ENCODE results near the gene MUC4.

DNA sequence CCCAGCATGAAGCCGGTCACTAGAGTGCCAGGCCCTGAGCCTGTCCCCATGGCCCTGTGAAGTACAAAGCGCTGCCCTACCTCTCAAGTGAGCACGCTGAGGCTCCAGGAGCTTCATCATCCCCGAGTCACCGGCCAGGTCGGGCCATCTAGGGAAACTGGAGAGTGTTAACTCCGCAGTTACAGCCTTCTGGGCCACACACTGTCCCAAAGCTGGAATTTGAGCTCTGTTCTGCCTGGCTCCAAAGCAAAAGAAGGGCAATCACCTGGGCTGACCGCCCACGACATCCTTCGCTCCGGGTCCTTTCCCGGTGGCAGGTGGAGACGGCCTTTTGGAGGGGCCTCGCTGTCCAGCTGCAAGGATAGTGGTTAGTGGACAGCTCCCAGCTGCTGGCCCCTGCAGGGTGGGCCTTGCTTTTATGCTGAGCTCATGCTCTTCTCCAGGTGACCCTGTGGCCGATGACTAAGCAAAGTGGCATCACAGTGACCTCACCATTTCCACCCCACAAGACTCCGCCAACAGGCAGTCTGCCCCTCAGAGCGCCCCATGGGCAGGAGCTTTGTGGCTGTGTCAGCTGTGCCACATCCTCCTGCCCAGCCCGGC lies 3.5 kb upstream of the MUC4 start:
- TF ChIP-seq, protein P1, sequence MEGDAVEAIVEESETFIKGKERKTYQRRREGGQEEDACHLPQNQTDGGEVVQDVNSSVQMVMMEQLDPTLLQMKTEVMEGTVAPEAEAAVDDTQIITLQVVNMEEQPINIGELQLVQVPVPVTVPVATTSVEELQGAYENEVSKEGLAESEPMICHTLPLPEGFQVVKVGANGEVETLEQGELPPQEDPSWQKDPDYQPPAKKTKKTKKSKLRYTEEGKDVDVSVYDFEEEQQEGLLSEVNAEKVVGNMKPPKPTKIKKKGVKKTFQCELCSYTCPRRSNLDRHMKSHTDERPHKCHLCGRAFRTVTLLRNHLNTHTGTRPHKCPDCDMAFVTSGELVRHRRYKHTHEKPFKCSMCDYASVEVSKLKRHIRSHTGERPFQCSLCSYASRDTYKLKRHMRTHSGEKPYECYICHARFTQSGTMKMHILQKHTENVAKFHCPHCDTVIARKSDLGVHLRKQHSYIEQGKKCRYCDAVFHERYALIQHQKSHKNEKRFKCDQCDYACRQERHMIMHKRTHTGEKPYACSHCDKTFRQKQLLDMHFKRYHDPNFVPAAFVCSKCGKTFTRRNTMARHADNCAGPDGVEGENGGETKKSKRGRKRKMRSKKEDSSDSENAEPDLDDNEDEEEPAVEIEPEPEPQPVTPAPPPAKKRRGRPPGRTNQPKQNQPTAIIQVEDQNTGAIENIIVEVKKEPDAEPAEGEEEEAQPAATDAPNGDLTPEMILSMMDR (IDR thresholded peaks at IDR 0.05) = no peak
- TF ChIP-seq CHD2 (IDR thresholded peaks at IDR 0.05; ENCODE audit: low read length, partially characterized antibody) = no peak
- TF ChIP-seq SIN3A (IDR thresholded peaks at IDR 0.05; ENCODE audit: borderline replicate concordance, low read depth, low read length) = no peak
- TF ChIP-seq MXI1 (IDR thresholded peaks at IDR 0.05; ENCODE audit: low read depth, low read length) = no peak
- TF ChIP-seq, protein P2, sequence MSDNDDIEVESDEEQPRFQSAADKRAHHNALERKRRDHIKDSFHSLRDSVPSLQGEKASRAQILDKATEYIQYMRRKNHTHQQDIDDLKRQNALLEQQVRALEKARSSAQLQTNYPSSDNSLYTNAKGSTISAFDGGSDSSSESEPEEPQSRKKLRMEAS (IDR thresholded peaks at IDR 0.05; ENCODE audit: low read depth) = no peak
- no peak for TF ChIP-seq POLR2AphosphoS5 (IDR thresholded peaks at IDR 0.05; ENCODE audit: low read depth, low read length)
- no peak for TF ChIP-seq JUND (IDR thresholded peaks at IDR 0.05)
- no peak for TF ChIP-seq RAD21 (IDR thresholded peaks at IDR 0.05; ENCODE audit: low read length)
- no peak for TF ChIP-seq TAF1 (IDR thresholded peaks at IDR 0.05; ENCODE audit: borderline replicate concordance, low read depth, low read length)
- TF ChIP-seq, protein P3, sequence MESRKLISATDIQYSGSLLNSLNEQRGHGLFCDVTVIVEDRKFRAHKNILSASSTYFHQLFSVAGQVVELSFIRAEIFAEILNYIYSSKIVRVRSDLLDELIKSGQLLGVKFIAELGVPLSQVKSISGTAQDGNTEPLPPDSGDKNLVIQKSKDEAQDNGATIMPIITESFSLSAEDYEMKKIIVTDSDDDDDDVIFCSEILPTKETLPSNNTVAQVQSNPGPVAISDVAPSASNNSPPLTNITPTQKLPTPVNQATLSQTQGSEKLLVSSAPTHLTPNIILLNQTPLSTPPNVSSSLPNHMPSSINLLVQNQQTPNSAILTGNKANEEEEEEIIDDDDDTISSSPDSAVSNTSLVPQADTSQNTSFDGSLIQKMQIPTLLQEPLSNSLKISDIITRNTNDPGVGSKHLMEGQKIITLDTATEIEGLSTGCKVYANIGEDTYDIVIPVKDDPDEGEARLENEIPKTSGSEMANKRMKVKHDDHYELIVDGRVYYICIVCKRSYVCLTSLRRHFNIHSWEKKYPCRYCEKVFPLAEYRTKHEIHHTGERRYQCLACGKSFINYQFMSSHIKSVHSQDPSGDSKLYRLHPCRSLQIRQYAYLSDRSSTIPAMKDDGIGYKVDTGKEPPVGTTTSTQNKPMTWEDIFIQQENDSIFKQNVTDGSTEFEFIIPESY (IDR thresholded peaks at IDR 0.05; ENCODE audit: borderline replicate concordance, low read depth) = no peak
- TF ChIP-seq, protein P4, sequence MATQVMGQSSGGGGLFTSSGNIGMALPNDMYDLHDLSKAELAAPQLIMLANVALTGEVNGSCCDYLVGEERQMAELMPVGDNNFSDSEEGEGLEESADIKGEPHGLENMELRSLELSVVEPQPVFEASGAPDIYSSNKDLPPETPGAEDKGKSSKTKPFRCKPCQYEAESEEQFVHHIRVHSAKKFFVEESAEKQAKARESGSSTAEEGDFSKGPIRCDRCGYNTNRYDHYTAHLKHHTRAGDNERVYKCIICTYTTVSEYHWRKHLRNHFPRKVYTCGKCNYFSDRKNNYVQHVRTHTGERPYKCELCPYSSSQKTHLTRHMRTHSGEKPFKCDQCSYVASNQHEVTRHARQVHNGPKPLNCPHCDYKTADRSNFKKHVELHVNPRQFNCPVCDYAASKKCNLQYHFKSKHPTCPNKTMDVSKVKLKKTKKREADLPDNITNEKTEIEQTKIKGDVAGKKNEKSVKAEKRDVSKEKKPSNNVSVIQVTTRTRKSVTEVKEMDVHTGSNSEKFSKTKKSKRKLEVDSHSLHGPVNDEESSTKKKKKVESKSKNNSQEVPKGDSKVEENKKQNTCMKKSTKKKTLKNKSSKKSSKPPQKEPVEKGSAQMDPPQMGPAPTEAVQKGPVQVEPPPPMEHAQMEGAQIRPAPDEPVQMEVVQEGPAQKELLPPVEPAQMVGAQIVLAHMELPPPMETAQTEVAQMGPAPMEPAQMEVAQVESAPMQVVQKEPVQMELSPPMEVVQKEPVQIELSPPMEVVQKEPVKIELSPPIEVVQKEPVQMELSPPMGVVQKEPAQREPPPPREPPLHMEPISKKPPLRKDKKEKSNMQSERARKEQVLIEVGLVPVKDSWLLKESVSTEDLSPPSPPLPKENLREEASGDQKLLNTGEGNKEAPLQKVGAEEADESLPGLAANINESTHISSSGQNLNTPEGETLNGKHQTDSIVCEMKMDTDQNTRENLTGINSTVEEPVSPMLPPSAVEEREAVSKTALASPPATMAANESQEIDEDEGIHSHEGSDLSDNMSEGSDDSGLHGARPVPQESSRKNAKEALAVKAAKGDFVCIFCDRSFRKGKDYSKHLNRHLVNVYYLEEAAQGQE (IDR thresholded peaks at IDR 0.05; ENCODE audit: low read depth, low read length) = no peak
- TF ChIP-seq ELF1 (IDR thresholded peaks at IDR 0.05) = no peak
- TF ChIP-seq GATA2 (CRISPR knock-in tag; IDR thresholded peaks at IDR 0.05) = no peak
- TF ChIP-seq EP300 (IDR thresholded peaks at IDR 0.05; ENCODE audit: borderline replicate concordance in 1 of 2, low read depth in 1 of 2, low read length in 1 of 2) = no peak
